MG63 (cell line): Measurements from ENCODE around the gene SLC35A3. TPM values are rescaled to one million over a fixed set of nuclear protein-coding genes. Genes with fewer than 3 reads are reported as not detected.

Experiments used
- DNase-seq: peaks from one replicate; pipeline ENCODE4 v3.0.0-alpha.2; 2020
- H3K27me3 ChIP-seq: fragments of 250-450 bp; sonication (Bioruptor Pico); 2 replicates; pipeline ENCODE4 v1.5.1; 2020; ENCODE audit warnings: mild to moderate bottlenecking, moderate library complexity
- H3K36me3 ChIP-seq: fragments of 250-450 bp; sonication (Bioruptor Pico); 2 replicates; pipeline ENCODE4 v1.5.1; 2020; ENCODE audit warnings: mild to moderate bottlenecking, moderate library complexity
- H3K4me3 ChIP-seq: fragments of 250-450 bp; sonication (Bioruptor Pico); 2 replicates; pipeline ENCODE4 v1.5.1; 2020; ENCODE audit warnings: mild to moderate bottlenecking, moderate library complexity
- H3K9me3 ChIP-seq: fragments of 250-450 bp; sonication (Bioruptor Pico); 2 replicates; pipeline ENCODE4 v1.5.1; 2020; ENCODE audit warnings: mild to moderate bottlenecking, moderate library complexity
- total RNA-seq: library from RNA; depleted of rRNA; stranded (reverse); fragments of >200 nt; shearing (Covaris generic); gene quantifications from 2 replicates; pipeline ENCODE4 v1.2.3, GENCODE V29; 2014; ENCODE audit warnings: low replicate concordance; rRNA removed

SLC35A3 gene
- total RNA-seq, 1 experiment from 2014 or later = 11.1 TPM

DNA sequence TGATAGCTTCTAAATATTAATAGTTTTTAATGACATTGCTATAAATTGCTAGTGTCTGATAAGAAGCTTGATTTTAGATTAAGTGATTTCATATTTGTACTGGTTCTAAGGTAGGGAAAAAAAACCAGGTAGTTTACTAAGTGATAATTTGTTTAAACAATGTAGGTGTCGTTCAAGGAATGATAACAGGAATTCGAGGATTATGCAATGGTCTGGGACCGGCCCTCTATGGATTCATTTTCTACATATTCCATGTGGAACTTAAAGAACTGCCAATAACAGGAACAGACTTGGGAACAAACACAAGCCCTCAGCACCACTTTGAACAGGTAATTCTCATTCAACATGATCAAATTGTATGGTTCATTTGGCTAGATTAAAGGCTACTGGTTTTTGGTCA lies 110.5 kb downstream of the SLC35A3 start:
- H3K36me3 ChIP-seq = peaks cover 73% of the 10 kb centered on the region
- no peaks in the 10 kb centered on the region for H3K27me3 ChIP-seq
- DNase-seq = no peak
- H3K9me3 ChIP-seq = no peaks in the 10 kb centered on the region
- no peak overlapping the region for H3K4me3 ChIP-seq

Other genes starting within 250 kb of the SLC35A3 start
- gene FRRS1, start 203.4 kb upstream of the SLC35A3 start, total RNA-seq = 4.1 and 7.8 TPM in 2 replicates
- gene AGL, start 119.6 kb upstream of the SLC35A3 start, total RNA-seq = 1.4 and 20.1 TPM in 2 replicates
- 3.2 and 4.9 TPM in 2 replicates for gene SASS6, start 162.9 kb downstream of the SLC35A3 start, total RNA-seq
- gene TRMT13, start 163.2 kb downstream of the SLC35A3 start, total RNA-seq = 3.9 and 8.6 TPM in 2 replicates
- gene LRRC39, start 208.3 kb downstream of the SLC35A3 start, total RNA-seq = 0.20 TPM in 1 of 2 replicates, not detected in the other